Glomerular visceral epithelial cell (primary cell): ENCODE results near the gene RNLS.
"Not testable (repeated sequence)": the region's sequence is repeated elsewhere in the genome, so short reads cannot be mapped to it uniquely, and the experiment has no call there.

ENCODE experiments used
- DNase-seq: peaks from one replicate; pipeline ENCODE4 v3.0.0-alpha.2; 2016; ENCODE audit errors: extremely low spot score

RNLS gene

GRCh38 chr10:88297103-88297502 is 286.0 kb downstream of the RNLS start:
- DNase-seq = no peak

GRCh38 chr10:88293651-88294230 is 289.4 kb downstream of the RNLS start:
- DNase-seq = no peak

DNA sequence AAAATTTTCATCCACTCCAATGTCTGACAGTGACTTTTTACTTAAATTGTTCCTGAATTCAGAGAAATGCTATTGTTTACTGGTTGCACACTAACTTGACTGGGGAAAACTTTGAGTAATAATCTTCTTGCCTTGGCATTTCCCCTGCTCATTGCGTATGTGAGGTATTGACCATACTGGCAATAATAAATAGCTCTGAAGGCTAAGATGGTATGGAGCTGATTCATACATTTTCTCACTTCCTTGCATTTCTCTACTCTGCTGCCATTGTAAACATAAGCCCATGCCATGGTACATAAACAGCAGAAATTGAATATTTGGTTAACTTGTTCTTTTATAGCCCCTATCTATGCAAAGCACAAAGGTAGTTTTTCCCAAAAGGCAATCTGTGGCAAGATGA is 290.0 kb downstream of the RNLS start:
- no peak for DNase-seq

DNA sequence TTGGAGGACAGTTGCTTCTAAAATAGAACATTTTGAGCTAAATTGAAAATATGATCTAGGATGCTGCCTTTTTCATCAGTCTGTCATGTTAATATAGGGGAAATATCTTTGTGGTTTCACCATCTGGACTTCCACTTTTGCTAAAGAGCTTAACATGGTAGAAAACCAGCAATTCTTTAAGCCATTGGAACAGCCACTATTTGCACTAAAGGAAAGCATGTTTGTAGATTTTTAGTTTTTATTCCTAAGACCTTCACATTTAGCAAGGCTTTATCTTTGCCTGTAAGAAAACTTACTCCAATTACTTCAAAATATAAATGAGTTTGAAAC is 291.0 kb downstream of the RNLS start:
- DNase-seq = no peak

GRCh38 chr10:88291289-88292184 is 291.6 kb downstream of the RNLS start:
- no peak for DNase-seq

GRCh38 chr10:88289342-88289741 is 293.8 kb downstream of the RNLS start:
- no peak for DNase-seq

DNA sequence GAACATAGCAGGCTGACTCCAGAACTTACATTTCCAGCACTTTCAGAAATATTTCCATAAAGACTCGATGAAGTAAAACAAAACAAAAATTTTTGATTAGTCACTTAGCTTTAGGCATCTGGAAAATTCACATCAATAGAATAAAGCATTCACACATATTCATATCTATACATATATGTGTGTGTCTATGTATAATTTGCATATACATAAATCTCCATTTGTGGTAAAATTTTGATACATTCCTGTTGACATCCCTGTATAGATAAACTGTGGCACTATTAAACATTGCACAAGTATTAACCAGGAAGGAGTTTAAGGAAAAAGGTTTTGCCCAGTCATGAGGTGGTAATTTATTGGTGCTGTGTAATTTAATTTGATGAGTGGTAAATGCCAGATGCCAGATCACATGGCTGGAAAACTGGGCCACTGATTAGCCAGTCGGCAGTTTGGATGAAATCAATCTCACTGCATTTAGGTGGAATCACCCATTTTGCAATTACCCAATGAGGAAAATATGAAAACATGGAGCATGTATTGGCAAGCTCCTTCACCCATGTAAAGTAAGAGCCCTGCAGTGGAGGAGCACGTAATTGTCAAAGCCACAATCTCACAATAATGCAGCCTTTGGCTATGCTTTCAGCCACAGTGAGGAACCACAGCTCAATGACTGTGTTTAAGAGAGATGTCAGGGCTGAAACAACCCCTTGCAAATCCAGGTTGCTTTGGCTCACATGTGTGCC is 294.6 kb downstream of the RNLS start:
- DNase-seq = no peak

GRCh38 chr10:88286030-88286429 is 297.1 kb downstream of the RNLS start:
- no peak for DNase-seq

- peak; percentile 56 for DNase-seq
Measured at GRCh38 chr10:88281592-88282347, 301.3 kb downstream of the RNLS start.

GRCh38 chr10:88280518-88280917 is 302.6 kb downstream of the RNLS start:
- no peak for DNase-seq

- peak; percentile 14 for DNase-seq
Measured at GRCh38 chr10:88278912-88279311, 304.2 kb downstream of the RNLS start.

DNA sequence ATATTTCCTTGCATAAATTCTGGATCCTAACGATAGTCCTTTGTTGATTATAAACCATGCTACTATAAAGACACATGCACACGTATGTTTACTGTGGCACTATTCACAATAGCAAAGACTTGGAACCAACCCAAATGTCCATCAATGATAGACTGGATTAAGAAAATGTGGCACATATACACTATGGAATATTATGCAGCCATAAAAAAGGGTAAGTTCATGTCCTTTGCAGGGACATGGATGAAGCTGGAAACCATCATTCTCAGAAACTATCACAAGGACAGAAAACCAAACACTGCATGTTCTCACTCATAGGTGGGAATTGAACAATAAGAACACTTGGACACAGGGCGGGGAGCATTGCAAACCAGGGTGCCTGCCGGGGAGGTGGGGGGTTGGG is 306.2 kb downstream of the RNLS start:
- DNase-seq = not testable (repeated sequence)

GRCh38 chr10:88274286-88274685 is 308.8 kb downstream of the RNLS start:
- DNase-seq = no peak

DNA sequence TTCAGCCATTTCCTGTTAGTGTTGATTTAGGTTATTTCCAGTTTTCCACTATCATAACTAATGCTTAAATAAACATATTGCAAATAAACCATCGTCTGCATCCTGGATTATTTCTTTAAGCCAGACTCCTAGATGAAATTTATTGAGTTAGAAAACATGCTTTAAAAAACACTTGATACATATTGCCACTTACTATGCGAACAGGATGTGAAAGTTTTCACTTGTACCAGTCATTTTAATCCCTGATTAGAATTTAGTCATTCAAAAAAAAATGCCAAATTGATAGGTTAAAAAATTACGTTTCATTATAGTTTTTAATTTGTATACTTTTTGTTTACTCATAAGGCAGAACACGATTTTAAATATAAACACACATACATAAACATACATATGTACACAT is 309.6 kb downstream of the RNLS start:
- no peak for DNase-seq

- no peak for DNase-seq
Measured at GRCh38 chr10:88271761-88272543, 311.2 kb downstream of the RNLS start.

GRCh38 chr10:88270871-88271713 is 312.0 kb downstream of the RNLS start:
- DNase-seq = peak; percentile 51

GRCh38 chr10:88270061-88270808 is 312.9 kb downstream of the RNLS start:
- no peak for DNase-seq

GRCh38 chr10:88262591-88263234 is 320.4 kb downstream of the RNLS start:
- DNase-seq = no peak

DNA sequence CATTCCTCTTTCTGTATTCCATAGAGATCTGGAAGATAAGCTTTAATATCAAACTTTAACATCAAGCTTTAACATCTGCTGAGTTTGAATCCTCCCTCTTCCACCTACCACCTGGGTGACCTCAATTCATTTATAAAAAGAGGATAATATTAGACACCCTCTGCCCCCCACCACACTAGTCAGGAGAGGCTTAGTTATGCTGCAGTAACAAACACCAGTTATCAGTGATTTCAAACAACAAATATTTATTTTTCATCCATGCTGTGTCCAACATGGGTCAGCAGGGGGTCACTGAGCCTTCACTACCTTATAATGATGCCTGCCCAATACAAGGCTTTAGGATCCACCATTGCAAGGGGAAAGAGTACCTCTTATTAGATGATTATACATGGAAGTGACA is 322.0 kb downstream of the RNLS start:
- DNase-seq = no peak
